Left lung (tissue), 10 donors: ENCODE data around the gene KPTN. TPM values are rescaled to one million over a fixed set of nuclear protein-coding genes. Genes with fewer than 3 reads are reported as not detected.
"Not testable (repeated sequence)": the region's sequence is repeated elsewhere in the genome, so short reads cannot be mapped to it uniquely, and the experiment has no call there.

Source experiments
- ATAC-seq: fragments of 200-7000 bp; cut with Tn5 transposase; one replicate; pipeline ENCODE4 v1.9.1; 2020; ENCODE audit warnings: moderate library complexity
- DNase-seq, 4 donors: peaks; one replicate each; pipeline ENCODE4 v3.0.0-alpha.2; 2013 to 2020
- H3K27ac ChIP-seq, 2 donors: fragments of 200-600 bp; sonication (generic) in 1 of 2; one replicate each; pipeline versions ENCODE4 v1.5.0 to v1.8.0; 2020 to 2021
- H3K27me3 ChIP-seq, 2 donors: fragments of 200-600 bp; sonication (generic) in 1 of 2; one replicate each; pipeline versions ENCODE4 v1.5.0 to v1.8.0; 2020 to 2021
- H3K36me3 ChIP-seq, 2 donors: fragments of 200-600 bp; sonication (generic) in 1 of 2; one replicate each; pipeline versions ENCODE4 v1.5.0 to v1.8.0; 2020 to 2021
- H3K4me1 ChIP-seq, 2 donors: fragments of 200-600 bp; one replicate each; pipeline ENCODE4 v1.8.0; 2021
- H3K4me3 ChIP-seq, 2 donors: fragments of 200-600 bp; sonication (generic) in 1 of 2; one replicate each; pipeline versions ENCODE4 v1.5.0 to v1.8.0; 2020 to 2021; ENCODE audit warnings: mild to moderate bottlenecking in 1 of 2
- H3K9me3 ChIP-seq, 2 donors: fragments of 200-600 bp; sonication (generic) in 1 of 2; one replicate each; pipeline versions ENCODE4 v1.5.0 to v1.8.0; 2020 to 2021
- CTCF ChIP-seq, 2 donors: fragments of 200-600 bp; sonication (generic) in 1 of 2; IDR thresholded peaks; one replicate each; pipeline versions ENCODE4 v1.5.0 to v1.8.0; 2021; ENCODE audit warnings: antibody characterized with exemption in 2 of 2
- intact Hi-C, 2 donors: fragments of 100-400 bp; cut with DNase I; formaldehyde crosslinking; loops; one replicate each; pipeline versions ENCODE4 v1.11.2 to v1.14.2; 2022
- polyA plus RNA-seq, 6 donors: library from polyadenylated mRNA; unstranded; fragments of 120-200 nt; gene quantifications; one replicate each; pipeline ENCODE4 v1.2.1, GENCODE V29; 2013; ENCODE audit not compliant: insufficient read length in 6 of 6
- total RNA-seq, 2 donors: library from RNA; stranded (reverse); fragmentation: NEBNext Ultra II Directional; extraction: Animal tissue kit (Norgen Biotek cat#: 25700); gene quantifications; one replicate each; pipeline ENCODE4 v1.2.1, GENCODE V29; 2021
- donor health status: DM: no; HTN: yes; CAD: no.
- donor health status: DM: no; HTN: no; CAD: no.

KPTN gene
- total and polyA plus RNA-seq, 8 donors = 12.0 to 17.8 (median 14.2) TPM

- intact Hi-C loops = no loop called here
- peaks cover 0 to 64% of the 10 kb centered on the region in 2 donors for H3K36me3 ChIP-seq
Measured at GRCh38 chr19:47487551-47488515, 3.8 kb upstream of the KPTN start.

GRCh38 chr19:47486900-47487299, 2.9 kb upstream of the KPTN start:
- Histone ChIP-seq H3K36me3 (peaks cover 0 to 55% of the 10 kb centered on the region in 2 donors), H3K4me1 (peaks cover 5 to 20% of the 10 kb centered on the region in 2 donors), H3K27ac (no peak overlapping the region), H3K9me3 (no peaks in the 10 kb centered on the region), H3K4me3 (no peak overlapping the region), H3K27me3 (no peaks in the 10 kb centered on the region)
- TF ChIP-seq CTCF (IDR thresholded peaks at IDR 0.05) = no peak
- intact Hi-C loops = no loop called here
- ATAC-seq = no peak
- DNase-seq = peak in 1 of 4 donors; percentile 39

More at GRCh38 chr19:47487551-47488515, 3.8 kb upstream of the KPTN start:
- no peak overlapping the region for H3K4me3 ChIP-seq
- no peaks in the 10 kb centered on the region for H3K9me3 ChIP-seq
- H3K4me1 ChIP-seq = peaks cover 5 to 20% of the 10 kb centered on the region in 2 donors
- ATAC-seq (no peak), DNase-seq (peak in 1 of 4 donors; percentile 41)
- H3K27me3 ChIP-seq = no peaks in the 10 kb centered on the region
- no peak overlapping the region for H3K27ac ChIP-seq
- TF ChIP-seq CTCF (IDR thresholded peaks at IDR 0.05) = no peak

- peaks cover 5 to 20% of the 10 kb centered on the region in 2 donors for H3K4me1 ChIP-seq
- intact Hi-C loops, ATAC-seq, H3K9me3 ChIP-seq, H3K4me3 ChIP-seq, H3K27me3 ChIP-seq, H3K27ac ChIP-seq, DNase-seq: not testable (repeated sequence)
- peaks cover 0 to 48% of the 10 kb centered on the region in 2 donors for H3K36me3 ChIP-seq
Measured at GRCh38 chr19:47486220-47486619, 2.2 kb upstream of the KPTN start.

GRCh38 chr19:47485210-47485609, 1.2 kb upstream of the KPTN start:
- Histone ChIP-seq H3K36me3 (peaks cover 0 to 40% of the 10 kb centered on the region in 2 donors), H3K27me3 (no peaks in the 10 kb centered on the region), H3K4me3 (peak overlapping the region in 1 of 2 donors; percentile 56), H3K9me3 (no peaks in the 10 kb centered on the region), H3K27ac (peak overlapping the region in 1 of 2 donors; percentile 92), H3K4me1 (peaks cover 5 to 20% of the 10 kb centered on the region in 2 donors)
- no peak for TF ChIP-seq CTCF (IDR thresholded peaks at IDR 0.05)
- ATAC-seq (no peak), DNase-seq (no peak)
- intact Hi-C loops = no loop called here

GRCh38 chr19:47483200-47483599, 819 bp downstream of the KPTN start:
- Histone ChIP-seq H3K4me3 (peak overlapping the region; percentile 46 to 56), H3K27ac (no peak overlapping the region), H3K4me1 (peaks cover 5 to 20% of the 10 kb centered on the region in 2 donors), H3K36me3 (peaks cover 0 to 21% of the 10 kb centered on the region in 2 donors), H3K27me3 (no peaks in the 10 kb centered on the region), H3K9me3 (no peaks in the 10 kb centered on the region)
- no peak for TF ChIP-seq CTCF (IDR thresholded peaks at IDR 0.05)
- DNase-seq = peak in 1 of 4 donors; percentile 51
- intact Hi-C loops = no loop called here
- ATAC-seq = no peak
